Activated CD8-positive, alpha-beta memory T cell treated with anti-CD3 and anti-CD28 coated beads for 36 hours (primary cell): Measurements from ENCODE around the gene PEBP1. TPM values are rescaled to one million over a fixed set of nuclear protein-coding genes. Genes with fewer than 3 reads are reported as not detected.
"Not testable (repeated sequence)": the region's sequence is repeated elsewhere in the genome, so short reads cannot be mapped to it uniquely, and the experiment has no call there.

Source experiments
- CTCF ChIA-PET: fragments of 350-600 bp; sonication (Branson Sonifier 250); formaldehyde crosslinking; loops from one replicate; lab custom pipeline; 2021; ENCODE audit warnings: antibody characterized with exemption; lab: Charles Lee
- POLR2A ChIA-PET: fragments of 350-600 bp; sonication (Branson Sonifier 250); formaldehyde crosslinking; loops from one replicate; lab custom pipeline; 2021; ENCODE audit warnings: antibody characterized with exemption; lab: Charles Lee
- total RNA-seq, 2 experiments: library from RNA; stranded (reverse); gene quantifications; one replicate each; pipeline ENCODE4 v1.2.3, GENCODE V29; 2021

The PEBP1 gene
- total RNA-seq, 2 experiments from 2014 or later: 143 to 149 TPM

DNA sequence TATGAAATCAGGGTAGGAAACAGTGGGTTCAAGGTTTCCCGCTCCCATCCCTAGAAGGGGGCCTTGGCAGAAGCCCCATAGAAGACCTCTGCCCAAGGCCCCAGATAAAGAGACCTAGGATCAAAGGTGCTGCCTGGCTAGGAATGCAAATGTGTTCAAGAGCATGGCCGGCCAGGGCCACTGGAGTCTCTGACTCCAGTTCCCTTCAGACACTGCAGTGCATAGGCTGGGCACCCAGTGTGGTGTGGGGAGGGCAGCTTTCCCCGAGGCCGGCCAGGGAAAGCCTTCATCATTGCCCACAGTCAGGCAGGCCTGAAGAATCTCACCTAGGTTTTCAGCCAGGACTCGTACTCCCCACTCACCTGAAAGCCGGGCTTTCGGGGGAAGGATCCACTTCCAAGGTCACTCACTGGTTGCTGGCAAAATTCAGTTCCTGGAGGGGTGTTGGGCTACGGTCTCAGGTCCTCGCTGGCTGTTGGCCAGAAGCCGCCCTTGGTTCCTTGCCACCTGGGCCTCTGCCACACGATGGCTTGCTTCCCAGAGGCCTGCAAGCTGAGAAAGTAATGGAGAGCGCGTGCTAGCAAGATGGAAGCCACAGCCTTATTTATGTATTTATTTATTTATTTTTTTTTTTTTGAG lies 9.7 kb upstream of the PEBP1 start:
- ChIA-PET POLR2A (no interaction called here), CTCF (no interaction called here)

DNA sequence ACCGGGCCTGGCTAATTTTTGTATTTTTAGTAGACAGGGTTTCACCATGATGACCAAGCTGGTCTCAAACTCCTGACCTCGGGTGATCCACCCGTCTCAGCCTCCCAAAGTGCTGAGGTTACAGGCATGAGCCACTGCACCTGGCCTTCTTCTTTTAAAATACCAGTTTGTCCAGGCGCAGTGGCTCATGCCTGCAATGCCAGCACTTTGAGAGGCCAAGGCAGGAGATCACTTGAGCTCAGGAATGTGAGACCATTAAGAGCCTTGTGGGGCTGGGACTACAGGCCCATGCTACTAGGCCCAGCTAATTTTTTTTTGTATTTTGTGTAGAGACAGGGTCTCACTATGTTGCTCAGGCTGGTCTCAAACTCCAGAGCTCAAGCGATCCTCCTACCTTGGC lies 8.1 kb upstream of the PEBP1 start:
- ChIA-PET CTCF (no interaction called here), POLR2A (no interaction called here)

DNA sequence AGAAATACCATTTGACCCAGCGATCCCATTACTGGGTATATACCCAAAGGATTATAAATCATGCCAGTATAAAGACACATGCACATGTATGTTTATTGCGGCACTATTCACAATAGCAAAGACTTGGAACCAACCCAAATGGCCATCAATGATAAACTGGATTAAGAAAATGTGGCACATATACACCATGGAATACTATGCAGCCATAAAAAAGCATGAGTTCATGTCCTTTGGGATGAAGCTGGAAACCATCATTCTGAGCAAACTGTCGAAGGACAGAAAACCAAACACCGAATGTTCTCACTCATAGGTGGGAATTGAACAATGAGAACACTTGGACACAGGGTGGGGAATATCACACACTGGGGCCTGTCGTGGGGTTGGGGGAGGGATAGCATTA lies 6.5 kb upstream of the PEBP1 start:
- CTCF ChIA-PET, POLR2A ChIA-PET: not testable (repeated sequence)

DNA sequence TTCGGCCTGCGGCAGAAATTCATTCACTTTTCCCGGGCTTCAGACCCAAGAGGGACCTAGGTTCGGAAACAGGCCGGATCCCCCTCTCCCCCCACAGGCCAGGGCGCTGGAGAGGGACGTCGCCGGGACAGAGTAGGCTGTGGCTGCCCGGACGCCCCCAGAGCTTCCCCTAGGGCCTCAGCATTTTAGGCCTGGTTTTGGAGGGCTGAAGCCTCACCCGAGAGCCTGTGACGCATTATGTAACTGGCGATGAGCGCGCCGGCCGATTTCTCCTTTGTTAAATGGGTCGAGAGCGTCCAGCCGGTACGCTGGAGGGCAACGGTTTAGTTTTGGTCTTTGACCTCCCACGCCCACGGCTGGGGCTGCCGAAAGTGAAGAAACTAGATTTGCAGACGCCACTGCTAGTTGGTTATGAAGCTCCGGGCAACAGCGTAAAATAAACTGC lies 657 bp downstream of the PEBP1 start:
- ChIA-PET POLR2A (interaction anchor here (1.0 to 1.7 kb wide), 5 partner anchors 32 to 240 kb away, joined by 3 to 10 read pairs (median 8); partner anchors contain the start of genes RFC5 and SUDS3), CTCF (interaction anchor here (0.9 to 1.9 kb wide), 6 partner anchors 19 to 261 kb away, joined by 3 to 9 read pairs (median 4); partner anchors contain the start of genes RFC5, SUDS3 and WSB2)

DNA sequence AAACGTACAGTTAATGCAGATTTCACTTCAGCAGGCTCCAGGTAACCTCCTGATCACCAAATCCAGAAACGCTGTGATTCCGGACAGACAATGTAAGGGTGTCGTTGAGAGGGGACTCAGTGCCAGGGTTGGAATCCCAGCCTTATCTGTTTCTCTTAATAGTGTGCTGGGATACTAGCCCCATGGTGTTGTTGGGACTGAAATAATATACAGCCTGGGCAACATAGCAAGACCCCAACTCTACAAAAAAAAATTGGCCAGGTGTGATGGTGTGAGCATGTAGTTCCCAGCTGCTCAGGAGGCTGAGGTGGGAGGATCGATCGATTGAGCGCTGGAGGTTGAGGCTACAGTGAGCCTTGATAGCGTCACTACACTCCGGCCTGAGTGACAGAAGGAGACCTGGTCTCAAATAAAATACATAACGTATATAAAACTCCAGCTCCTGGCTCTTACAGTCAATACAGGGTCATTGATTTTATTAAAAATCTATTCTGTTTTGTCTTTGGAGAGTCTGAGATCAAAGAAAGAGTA lies 1.3 kb downstream of the PEBP1 start:
- ChIA-PET POLR2A (interaction anchor here (1.7 kb wide), 1 partner anchor 70 kb away, joined by 9 read pairs; no protein-coding TSS in a partner anchor), CTCF (interaction anchor here (0.6 to 1.8 kb wide), 2 partner anchors 18 to 71 kb away, joined by 4 to 6 read pairs; no protein-coding TSS in a partner anchor)

DNA sequence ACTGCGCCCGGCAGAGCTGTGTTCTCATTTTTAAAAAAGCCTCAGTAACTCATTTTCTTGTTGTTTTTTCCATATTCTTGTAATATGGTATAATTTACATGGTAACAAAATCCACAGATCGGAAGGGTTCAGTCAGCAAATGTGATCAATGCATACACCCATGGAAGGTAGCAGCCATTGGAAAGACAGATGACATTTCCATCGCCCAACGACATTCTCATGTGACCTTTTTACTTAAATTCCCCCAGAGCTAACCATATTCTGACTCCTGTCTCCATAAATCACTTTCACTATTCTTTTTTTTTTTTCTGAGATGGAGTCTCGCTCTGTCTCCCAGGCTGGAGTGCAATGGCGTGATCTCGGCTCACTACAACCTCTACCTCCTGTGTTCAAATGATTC lies 4.9 kb downstream of the PEBP1 start:
- CTCF ChIA-PET: interaction anchor here (1.4 kb wide), 1 partner anchor 235 kb away, joined by 3 read pairs; the partner anchor contains the start of gene SUDS3
- POLR2A ChIA-PET: no interaction called here

DNA sequence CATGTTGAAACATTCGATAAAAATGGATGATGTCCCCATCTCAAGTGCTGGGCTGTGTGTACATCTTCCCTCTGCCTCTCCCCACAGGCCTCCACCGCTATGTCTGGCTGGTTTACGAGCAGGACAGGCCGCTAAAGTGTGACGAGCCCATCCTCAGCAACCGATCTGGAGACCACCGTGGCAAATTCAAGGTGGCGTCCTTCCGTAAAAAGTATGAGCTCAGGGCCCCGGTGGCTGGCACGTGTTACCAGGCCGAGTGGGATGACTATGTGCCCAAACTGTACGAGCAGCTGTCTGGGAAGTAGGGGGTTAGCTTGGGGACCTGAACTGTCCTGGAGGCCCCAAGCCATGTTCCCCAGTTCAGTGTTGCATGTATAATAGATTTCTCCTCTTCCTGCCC lies 8.6 kb downstream of the PEBP1 start:
- POLR2A ChIA-PET: no interaction called here
- CTCF ChIA-PET: interaction anchor here (1.5 kb wide), 1 partner anchor 9 kb away, joined by 3 read pairs; the partner anchor contains the start of gene PEBP1

DNA sequence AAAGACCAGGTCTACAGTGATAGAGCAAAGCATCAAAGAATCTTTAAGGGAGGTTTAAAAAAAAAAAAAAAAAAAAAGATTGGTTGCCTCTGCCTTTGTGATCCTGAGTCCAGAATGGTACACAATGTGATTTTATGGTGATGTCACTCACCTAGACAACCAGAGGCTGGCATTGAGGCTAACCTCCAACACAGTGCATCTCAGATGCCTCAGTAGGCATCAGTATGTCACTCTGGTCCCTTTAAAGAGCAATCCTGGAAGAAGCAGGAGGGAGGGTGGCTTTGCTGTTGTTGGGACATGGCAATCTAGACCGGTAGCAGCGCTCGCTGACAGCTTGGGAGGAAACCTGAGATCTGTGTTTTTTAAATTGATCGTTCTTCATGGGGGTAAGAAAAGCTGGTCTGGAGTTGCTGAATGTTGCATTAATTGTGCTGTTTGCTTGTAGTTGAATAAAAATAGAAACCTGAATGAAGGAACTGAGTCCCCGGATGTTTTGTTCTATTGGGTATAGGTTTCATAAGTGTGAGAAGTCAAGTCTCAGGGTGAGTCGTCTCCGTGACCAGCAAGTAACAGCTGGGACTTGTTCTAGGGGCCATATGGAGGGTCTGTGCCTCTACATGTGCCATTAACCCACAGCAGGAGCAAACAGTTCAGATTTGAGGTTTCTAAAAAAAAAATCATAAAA lies 9.3 kb downstream of the PEBP1 start:
- POLR2A ChIA-PET: no interaction called here
- CTCF ChIA-PET: interaction anchor here (1.5 kb wide), 1 partner anchor 10 kb away, joined by 3 read pairs; the partner anchor contains the start of gene PEBP1

DNA sequence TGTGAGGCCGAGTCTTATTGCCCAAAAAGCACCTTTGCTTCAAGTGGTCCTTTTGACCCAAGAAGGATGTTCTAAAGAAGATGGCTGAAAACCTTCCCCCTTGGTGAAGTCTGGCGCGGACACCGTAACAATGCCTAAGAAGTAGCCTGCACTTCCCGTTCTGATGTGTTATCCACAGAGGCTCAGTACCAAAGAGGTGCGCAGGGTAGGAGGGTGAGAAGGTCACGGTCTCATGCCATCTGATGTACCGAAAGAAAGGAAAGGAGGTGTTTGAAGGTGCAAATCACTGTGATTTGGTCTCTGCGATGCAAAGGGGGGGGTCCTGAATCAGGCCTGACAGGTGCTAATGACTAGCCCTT lies 9.9 kb downstream of the PEBP1 start:
- POLR2A ChIA-PET: no interaction called here

DNA sequence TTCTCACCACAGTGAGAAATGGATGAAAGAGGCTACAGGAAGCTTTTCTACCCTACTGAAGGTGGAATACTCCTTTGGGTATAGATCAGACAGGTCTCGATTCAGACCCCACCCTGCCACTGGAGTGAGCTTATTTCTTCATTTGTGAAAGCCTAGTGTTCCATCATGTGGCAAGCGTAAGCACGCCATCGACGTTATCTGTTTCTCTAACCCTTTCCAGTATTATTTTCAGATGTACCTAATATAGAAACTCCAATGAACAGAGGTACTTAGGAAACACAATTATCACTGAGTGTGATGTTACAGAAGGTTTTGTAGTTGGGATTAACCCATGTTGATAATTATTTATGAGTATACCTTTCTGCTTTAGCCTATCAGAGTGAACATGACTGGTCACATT lies 12.4 kb downstream of the PEBP1 start:
- CTCF ChIA-PET: interaction anchor here (1.4 kb wide), 1 partner anchor 34 kb away, joined by 3 read pairs; no protein-coding TSS in a partner anchor
- POLR2A ChIA-PET: interaction anchor here (0.6 kb wide), 1 partner anchor 46 kb away, joined by 3 read pairs; no protein-coding TSS in a partner anchor

More for the DNA sequence above, 9.9 kb downstream of the PEBP1 start:
- CTCF ChIA-PET: no interaction called here

DNA sequence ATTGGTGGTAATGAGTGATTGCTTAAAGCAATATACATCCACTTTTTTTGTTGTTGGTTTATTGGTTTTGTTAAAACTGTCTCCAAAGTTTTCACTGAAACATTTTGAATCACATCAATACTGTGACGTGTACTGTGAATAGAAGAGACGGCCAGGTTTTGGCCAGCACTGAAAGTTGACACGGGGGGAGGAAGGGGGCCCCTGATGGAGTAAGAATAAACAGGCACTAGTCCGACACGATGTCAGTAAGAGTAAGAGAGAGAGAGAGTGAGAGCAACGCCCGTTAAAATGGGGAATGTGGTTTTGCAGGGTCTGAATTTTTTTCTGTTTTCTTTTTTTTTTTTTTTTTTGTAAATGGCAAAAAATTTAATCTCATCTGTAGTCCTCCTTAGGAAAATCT lies 14.7 kb downstream of the PEBP1 start:
- ChIA-PET POLR2A (no interaction called here), CTCF (no interaction called here)

DNA sequence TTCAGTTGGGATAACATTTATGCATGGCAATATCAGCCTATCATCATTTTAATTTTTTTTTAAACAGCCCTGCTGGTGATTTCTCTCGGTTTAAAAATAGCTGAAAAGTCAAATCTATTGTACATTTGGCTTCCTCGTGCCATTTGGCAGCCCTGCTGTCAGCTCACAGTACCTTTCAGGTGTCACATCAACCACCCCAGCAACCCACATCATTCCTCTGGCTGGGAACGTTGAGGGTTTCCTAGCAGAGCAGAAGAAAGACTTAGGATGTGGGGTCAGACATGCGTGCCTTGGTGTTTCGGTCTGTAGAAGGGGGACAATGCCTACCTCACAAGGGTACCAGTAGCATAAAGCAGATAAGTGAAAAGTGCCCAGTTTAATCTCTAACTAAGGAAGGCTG lies 15.8 kb downstream of the PEBP1 start:
- ChIA-PET POLR2A (no interaction called here), CTCF (no interaction called here)

DNA sequence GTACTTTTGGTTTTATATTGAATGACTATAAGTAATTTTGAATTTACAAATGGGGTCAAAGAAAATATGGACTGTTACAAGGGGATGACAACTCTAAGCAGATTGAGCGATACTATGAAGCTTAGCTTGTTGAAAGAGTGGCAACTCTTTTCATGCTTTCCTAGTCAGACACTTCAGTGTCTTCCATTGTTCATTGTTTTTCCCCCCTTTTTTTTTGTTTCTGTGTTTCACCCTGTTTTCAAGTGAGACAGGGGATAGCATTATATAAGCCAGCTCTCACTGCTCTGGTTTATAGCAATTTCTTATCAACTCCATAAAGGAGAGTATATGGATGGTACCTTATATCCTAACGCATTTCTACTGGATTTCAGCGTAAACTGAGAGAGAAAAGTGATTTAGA lies 24.6 kb downstream of the PEBP1 start:
- POLR2A ChIA-PET: no interaction called here

DNA sequence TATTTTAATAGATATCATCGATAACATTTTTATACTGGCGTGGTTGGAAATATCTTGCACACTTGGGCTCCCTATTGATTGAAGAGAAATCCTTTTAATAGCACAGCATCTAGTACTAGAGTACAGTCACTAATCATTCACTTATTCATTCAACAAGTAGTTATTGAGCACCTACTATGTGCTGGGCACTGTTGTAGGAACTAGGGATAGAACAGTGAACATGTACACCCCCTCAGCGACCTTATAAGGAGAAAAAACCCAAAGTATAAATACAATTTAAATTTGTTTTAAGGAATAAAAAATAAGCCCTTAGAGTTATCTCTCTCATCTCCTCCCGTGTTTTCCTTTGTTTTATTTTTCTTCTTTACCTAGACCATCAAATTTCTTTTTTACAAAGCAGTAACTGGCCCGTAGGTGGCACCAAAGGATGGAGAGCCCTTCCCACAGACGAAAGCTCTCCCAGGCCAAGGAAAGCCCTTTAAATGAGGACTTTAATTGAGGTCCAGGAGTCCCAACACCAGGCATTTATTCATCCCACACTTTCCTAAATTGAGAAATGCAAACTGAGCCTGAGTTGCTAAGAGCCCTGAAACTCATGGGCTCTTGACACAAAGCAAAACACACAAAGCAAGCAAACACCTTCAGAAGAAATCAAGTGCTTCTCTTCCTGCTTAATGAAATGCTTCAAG lies 29.0 kb downstream of the PEBP1 start:
- ChIA-PET POLR2A (no interaction called here), CTCF (interaction anchor here (1.0 to 4.1 kb wide), 2 partner anchors 212 to 293 kb away, joined by 3 to 15 read pairs; partner anchors contain the start of gene SUDS3)

More for the DNA sequence above, 24.6 kb downstream of the PEBP1 start:
- CTCF ChIA-PET: interaction anchor here (0.5 kb wide), 1 partner anchor 309 kb away, joined by 3 read pairs; no protein-coding TSS in a partner anchor

DNA sequence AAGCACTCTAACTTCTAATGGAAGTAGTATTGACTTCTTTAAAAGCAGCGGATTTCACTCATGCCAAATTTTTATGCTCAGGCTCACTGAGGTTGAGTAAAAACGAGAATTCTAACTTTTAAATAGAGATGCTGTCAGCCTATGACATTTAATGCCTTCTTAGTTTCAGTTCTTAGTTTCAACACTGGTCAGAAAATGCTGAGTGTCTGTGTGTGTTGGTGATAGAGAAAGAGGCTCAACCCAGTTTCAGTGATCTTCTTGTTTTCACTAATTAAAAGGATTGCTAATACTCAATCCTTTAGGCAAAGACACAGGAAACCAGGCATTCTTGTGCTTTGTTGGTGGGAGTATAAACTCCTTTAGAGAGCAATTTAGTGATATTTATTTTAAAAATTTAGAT lies 31.0 kb downstream of the PEBP1 start:
- ChIA-PET POLR2A (interaction anchor here (1.1 to 1.2 kb wide), 2 partner anchors 206 to 209 kb away, joined by 3 to 4 read pairs; partner anchors contain the start of genes SUDS3 and TAOK3), CTCF (interaction anchor here (0.6 to 4.1 kb wide), 2 partner anchors 210 to 1896 kb away, joined by 3 to 15 read pairs; partner anchors contain the start of gene SUDS3)

DNA sequence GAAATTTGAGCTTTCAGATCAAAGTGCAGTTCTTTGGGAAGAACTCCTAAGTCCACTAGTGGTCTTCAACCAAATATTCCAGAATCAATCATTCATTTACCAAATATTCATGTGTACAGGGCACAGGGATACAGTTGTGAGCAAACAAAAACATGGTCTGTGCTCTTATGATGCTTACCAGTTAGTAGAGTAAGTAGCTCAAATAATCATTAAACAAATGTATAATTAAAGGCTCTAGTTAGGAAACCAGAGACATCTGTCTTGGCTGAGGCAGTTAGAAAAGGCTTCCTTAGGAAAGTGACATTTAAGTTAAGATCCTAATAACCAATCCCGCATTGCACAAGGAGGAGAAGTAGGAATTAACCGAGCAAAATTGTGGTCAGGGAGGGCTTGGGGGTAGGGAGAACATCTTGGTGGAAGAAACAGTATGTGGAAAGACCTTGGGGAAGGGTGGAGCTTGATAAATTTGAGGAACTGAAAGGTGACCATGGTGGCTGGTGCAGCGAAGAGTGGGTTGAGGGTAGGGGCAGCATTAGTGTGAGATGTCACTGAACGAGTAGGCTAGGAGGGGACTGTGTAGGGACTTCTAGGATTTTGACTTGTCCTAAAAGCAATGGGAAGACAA lies 40.0 kb downstream of the PEBP1 start:
- ChIA-PET CTCF (interaction anchor here (0.6 to 2.6 kb wide), 2 partner anchors 44 to 200 kb away, joined by 3 to 8 read pairs; partner anchors contain the start of gene SUDS3), POLR2A (no interaction called here)

DNA sequence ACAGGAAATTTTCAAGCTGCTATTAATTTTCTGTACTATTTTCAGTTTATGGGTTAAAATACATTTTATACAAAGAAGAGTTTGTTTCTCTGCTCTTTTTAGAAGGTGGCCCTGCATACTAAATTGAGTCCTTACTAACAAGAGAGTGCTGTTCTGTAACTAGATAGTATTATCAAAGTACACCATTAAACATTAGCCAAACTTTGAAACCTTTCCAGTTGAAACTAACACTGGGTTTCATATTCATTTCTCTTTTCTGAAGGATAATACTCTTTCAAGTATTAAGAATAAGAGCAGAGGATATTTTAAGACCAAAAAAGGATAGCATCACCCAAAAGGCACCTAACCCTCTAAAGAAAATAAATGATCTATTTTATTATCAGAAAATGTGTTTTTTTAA lies 47.2 kb downstream of the PEBP1 start:
- POLR2A ChIA-PET: interaction anchor here (1.0 kb wide), 1 partner anchor 190 kb away, joined by 4 read pairs; no protein-coding TSS in a partner anchor
- CTCF ChIA-PET: interaction anchor here (0.5 to 3.9 kb wide), 5 partner anchors 11 to 194 kb away, joined by 3 to 24 read pairs (median 3); partner anchors contain the start of gene SUDS3

DNA sequence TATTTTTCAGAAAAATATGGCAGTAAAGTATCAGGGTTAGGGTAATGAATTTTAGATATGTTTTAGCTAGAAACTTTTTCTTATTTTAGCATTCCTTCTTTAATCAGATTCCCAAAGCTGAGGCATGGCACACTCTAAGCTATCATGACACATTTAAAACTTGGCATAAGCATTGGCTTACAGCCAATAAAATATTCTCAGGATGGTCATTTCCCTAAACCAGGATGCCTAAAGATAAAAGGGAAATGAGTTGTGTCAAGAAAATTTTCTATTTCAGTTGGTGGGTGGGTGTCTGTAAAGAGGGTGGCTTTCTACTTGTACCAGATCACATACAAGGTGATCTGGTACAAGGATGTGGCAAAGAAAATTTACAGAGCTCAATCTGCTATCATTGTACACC lies 47.8 kb downstream of the PEBP1 start:
- CTCF ChIA-PET: interaction anchor here (0.6 to 3.9 kb wide), 3 partner anchors 14 to 193 kb away, joined by 3 to 24 read pairs (median 13); partner anchors contain the start of gene SUDS3
- POLR2A ChIA-PET: interaction anchor here (1.0 kb wide), 1 partner anchor 190 kb away, joined by 4 read pairs; no protein-coding TSS in a partner anchor
